Endodermal cell (in vitro differentiated cells): ENCODE measurements around the gene SPTB. TPM values are rescaled to one million over a fixed set of nuclear protein-coding genes. Genes with fewer than 3 reads are reported as not detected.

Experiments used
- DNase-seq: peaks from one replicate; pipeline ENCODE4 v3.0.0-alpha.2; 2017
- H3K27ac ChIP-seq: 2 replicates; pipeline ENCODE4 v1.5.1; 2013; ENCODE audit warnings: mild to moderate bottlenecking, low read depth, low read length, moderate library complexity
- H3K27me3 ChIP-seq: 2 replicates; pipeline ENCODE4 v1.6.1; 2013; ENCODE audit warnings: mild to moderate bottlenecking, low read length, moderate library complexity; ENCODE audit not compliant: insufficient read depth, control insufficient read depth, poor library complexity, severe bottlenecking
- H3K36me3 ChIP-seq: 2 replicates; pipeline ENCODE4 v1.7.0; 2013; ENCODE audit warnings: mild to moderate bottlenecking, low read length, moderate library complexity; ENCODE audit not compliant: control insufficient read depth, insufficient read depth
- H3K4me1 ChIP-seq: one replicate; pipeline ENCODE4 v1.7.0; 2013; ENCODE audit warnings: low read length; ENCODE audit not compliant: control insufficient read depth, insufficient read depth
- H3K4me3 ChIP-seq: 2 replicates; pipeline ENCODE4 v1.5.1; 2013; ENCODE audit warnings: mild to moderate bottlenecking, low read length, moderate library complexity
- H3K9ac ChIP-seq: 2 replicates; pipeline ENCODE4 v1.6.1; 2013; ENCODE audit warnings: mild to moderate bottlenecking, low read length, moderate library complexity; ENCODE audit not compliant: poor library complexity, severe bottlenecking; ENCODE audit errors: extremely low read depth
- H3K9me3 ChIP-seq: 2 replicates; pipeline ENCODE4 v1.6.1; 2013; ENCODE audit warnings: mild to moderate bottlenecking, low read length, moderate library complexity; ENCODE audit not compliant: control insufficient read depth
- H3K27ac Mint-ChIP-seq: 2 replicates; pipeline ENCODE4 v1.8.0; 2020; ENCODE audit warnings: mixed read lengths
- H3K27me3 Mint-ChIP-seq: 2 replicates; pipeline ENCODE4 v1.8.0; 2021; ENCODE audit warnings: mild to moderate bottlenecking, mixed read lengths; ENCODE audit not compliant: insufficient read depth
- H3K36me3 Mint-ChIP-seq: 2 replicates; pipeline ENCODE4 v1.8.0; 2020; ENCODE audit warnings: low read depth, mixed read lengths
- H3K4me1 Mint-ChIP-seq: 2 replicates; pipeline ENCODE4 v1.8.0; 2020; ENCODE audit warnings: mixed read lengths
- H3K4me3 Mint-ChIP-seq: 2 replicates; pipeline ENCODE4 v1.8.0; 2020; ENCODE audit warnings: mild to moderate bottlenecking, moderate library complexity, mixed read lengths
- H3K9me3 Mint-ChIP-seq: 2 replicates; pipeline ENCODE4 v1.8.0; 2020; ENCODE audit warnings: mild to moderate bottlenecking, mixed read lengths
- WGBS, 2 experiments: methylation state at CpG; one replicate each; pipeline versions ENCODE4 v1.1.5 to v1.1.7; 2013; ENCODE audit warnings: missing lambda C conversion rate in 2 of 2, mixed read lengths in 1 of 2; ENCODE audit not compliant: insufficient coverage in 1 of 2, insufficient read length in 1 of 2; 5-methylcytosine and 5-hydroxymethylcytosine counted together
- total RNA-seq, 2 donors: library from RNA; stranded (reverse); fragmentation: NEBNext Ultra II Directional in 1 of 2; extraction: Animal tissue kit (Norgen Biotek cat#: 25700) in 1 of 2; gene quantifications; 2 replicates in 1 of 2; 3 replicates in 1 of 2; pipeline ENCODE4 v1.2.1, GENCODE V29; 2021
- TF ChIP-seq, protein P1 (sequence below): fragments of 200-600 bp; sonication (generic); conservative IDR thresholded peaks from 2 replicates; pipeline ENCODE4 v1.5.0; 2021; ENCODE audit warnings: antibody characterized with exemption, mild to moderate bottlenecking

Gene SPTB
- total RNA-seq, 2 donors from 2014 or later = 0.77 to 1.4 TPM

DNA sequence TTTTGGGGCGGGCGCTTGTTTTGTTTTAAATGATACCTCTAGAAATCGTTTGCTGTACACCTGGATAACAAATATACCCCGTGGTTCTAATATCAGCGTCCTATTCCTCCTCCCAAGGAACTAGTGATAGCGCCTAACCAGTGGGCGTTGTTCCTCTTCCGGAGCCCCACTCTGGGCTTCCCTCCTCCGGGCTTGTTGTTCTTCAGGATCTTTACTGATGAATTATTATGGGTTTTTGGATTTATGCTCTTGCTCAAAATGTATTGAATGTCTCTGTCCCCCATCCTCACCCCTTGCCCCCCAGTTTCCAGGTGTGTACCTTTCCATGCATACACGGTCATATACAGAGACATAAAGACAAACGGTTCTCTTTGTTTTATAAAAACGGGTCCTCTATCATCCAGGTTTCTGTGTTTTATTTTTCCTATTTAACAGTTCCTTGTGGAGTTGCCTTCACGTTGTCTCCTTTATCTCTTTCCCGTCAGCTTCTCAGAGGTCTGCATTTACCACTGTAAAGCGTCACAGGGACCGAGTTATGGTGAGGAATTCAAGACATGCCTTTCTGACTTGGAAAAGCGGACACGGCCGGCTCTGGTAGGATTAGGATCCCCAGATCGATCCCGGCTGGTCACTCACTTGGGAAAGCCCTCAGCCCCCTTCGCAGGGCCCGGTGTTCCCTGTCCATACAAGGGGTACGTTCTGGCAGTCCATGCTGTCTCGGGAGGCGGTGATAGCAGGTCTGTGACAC lies 176.1 kb downstream of the SPTB start:
- H3K9me3 ChIP-seq = no peaks in the 10 kb centered on the region
- H3K36me3 ChIP-seq = no peaks in the 10 kb centered on the region
- DNase-seq = no peak
- peaks cover 15% of the 10 kb centered on the region for H3K27me3 ChIP-seq
- TF ChIP-seq, protein P1, sequence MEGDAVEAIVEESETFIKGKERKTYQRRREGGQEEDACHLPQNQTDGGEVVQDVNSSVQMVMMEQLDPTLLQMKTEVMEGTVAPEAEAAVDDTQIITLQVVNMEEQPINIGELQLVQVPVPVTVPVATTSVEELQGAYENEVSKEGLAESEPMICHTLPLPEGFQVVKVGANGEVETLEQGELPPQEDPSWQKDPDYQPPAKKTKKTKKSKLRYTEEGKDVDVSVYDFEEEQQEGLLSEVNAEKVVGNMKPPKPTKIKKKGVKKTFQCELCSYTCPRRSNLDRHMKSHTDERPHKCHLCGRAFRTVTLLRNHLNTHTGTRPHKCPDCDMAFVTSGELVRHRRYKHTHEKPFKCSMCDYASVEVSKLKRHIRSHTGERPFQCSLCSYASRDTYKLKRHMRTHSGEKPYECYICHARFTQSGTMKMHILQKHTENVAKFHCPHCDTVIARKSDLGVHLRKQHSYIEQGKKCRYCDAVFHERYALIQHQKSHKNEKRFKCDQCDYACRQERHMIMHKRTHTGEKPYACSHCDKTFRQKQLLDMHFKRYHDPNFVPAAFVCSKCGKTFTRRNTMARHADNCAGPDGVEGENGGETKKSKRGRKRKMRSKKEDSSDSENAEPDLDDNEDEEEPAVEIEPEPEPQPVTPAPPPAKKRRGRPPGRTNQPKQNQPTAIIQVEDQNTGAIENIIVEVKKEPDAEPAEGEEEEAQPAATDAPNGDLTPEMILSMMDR = no peak
- no peaks in the 10 kb centered on the region for H3K36me3 Mint-ChIP-seq
- H3K4me1 ChIP-seq = peaks cover 32% of the 10 kb centered on the region
- WGBS, 2 experiments = 0 to 1% methylated on average over 18 to 25 of the region's 26 CpGs
- H3K27ac Mint-ChIP-seq = peak overlapping the region; percentile 65
- H3K4me1 Mint-ChIP-seq = peaks cover 66% of the 10 kb centered on the region
- no peaks in the 10 kb centered on the region for H3K9me3 Mint-ChIP-seq
- H3K4me3 ChIP-seq = peak overlapping the region; percentile 89
- H3K9ac ChIP-seq = peak overlapping the region; percentile 57
- peak overlapping the region; percentile 70 for H3K4me3 Mint-ChIP-seq
- H3K27me3 Mint-ChIP-seq = peaks cover 30% of the 10 kb centered on the region
- H3K27ac ChIP-seq = no peak overlapping the region

DNA sequence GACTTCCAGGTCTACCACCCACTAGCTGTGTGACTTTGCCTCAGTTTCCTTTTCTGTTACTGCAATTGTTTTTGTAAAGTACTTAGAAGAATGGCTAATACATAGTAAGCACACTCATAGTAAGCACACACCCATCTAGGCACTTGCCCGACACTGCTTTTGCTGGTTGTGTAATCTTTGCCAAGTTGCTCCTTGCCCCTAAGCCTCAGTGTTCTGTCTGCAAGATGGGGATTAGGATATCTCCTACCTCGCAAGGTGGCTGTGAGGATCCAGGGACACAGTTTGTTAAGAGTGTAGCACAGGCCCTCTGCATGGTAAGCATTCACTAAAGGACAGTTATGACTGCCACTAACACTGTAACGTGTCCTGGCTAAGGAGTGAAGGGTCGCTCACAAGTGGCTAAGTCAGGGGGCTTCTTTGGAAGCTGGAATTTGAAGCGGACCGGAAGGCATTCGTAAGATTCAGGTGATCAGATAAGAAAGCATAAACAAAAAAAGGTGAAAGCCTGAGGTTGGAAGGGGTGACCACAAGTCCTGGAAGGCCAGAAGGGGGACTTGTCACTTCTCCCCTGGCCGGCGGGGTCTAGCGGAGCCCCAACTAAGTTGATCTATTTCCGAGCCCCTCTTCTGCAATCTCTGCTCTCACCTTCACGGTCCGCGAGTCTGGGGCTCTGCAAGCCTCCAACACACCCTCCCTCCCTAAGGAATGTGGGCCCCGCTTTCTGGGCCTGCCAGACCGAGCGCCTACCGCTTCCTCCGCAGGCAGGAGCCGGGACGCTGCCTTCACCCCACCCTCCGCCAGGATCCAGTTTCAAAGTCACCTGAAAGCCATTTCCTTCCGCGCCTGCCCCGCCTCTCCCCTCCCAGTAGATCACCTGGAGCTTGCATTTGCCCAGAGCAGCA lies 177.0 kb downstream of the SPTB start:
- peak overlapping the region; percentile 89 for H3K4me3 ChIP-seq
- 9 to 13% methylated on average over 14 to 25 of the region's 25 CpGs for WGBS, 2 experiments
- H3K9me3 ChIP-seq = no peaks in the 10 kb centered on the region
- H3K27me3 Mint-ChIP-seq = peaks cover 33% of the 10 kb centered on the region
- H3K27ac ChIP-seq = no peak overlapping the region
- TF ChIP-seq, protein P1 = no peak
- H3K36me3 Mint-ChIP-seq = no peaks in the 10 kb centered on the region
- peak overlapping the region; percentile 57 for H3K9ac ChIP-seq
- peaks cover 29% of the 10 kb centered on the region for H3K4me1 ChIP-seq
- H3K4me1 Mint-ChIP-seq = peaks cover 63% of the 10 kb centered on the region
- peak overlapping the region; percentile 65 for H3K27ac Mint-ChIP-seq
- no peaks in the 10 kb centered on the region for H3K36me3 ChIP-seq
- H3K4me3 Mint-ChIP-seq = peak overlapping the region; percentile 70
- peak; percentile 96 for DNase-seq
- H3K27me3 ChIP-seq = peaks cover 15% of the 10 kb centered on the region
- H3K9me3 Mint-ChIP-seq = no peaks in the 10 kb centered on the region

DNA sequence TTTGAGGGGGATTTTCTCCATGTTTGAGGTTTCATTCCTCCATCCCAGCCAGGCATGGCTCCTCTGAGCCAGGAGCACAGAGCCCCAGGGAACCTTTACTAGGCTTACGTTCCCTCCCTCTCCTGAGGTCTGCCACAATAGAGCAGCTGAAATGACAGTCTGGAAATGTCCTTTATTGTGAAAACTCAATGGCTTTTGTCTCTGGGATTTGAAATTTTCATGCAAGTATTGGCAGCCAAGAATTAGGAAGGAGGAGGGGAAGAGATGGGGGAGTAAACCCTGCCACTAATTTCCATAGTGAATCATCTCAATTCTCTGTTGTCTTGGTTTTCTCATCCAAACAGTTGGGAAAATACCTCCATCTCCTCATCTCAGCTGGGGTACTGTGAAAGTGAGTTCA lies 178.0 kb downstream of the SPTB start:
- H3K27ac Mint-ChIP-seq = no peak overlapping the region
- no peaks in the 10 kb centered on the region for H3K36me3 ChIP-seq
- H3K27me3 Mint-ChIP-seq = peaks cover 40% of the 10 kb centered on the region
- H3K9ac ChIP-seq = no peak overlapping the region
- peak; percentile 72 for DNase-seq
- peaks cover 15% of the 10 kb centered on the region for H3K27me3 ChIP-seq
- peaks cover 52% of the 10 kb centered on the region for H3K4me1 Mint-ChIP-seq
- WGBS, 2 experiments = 54% methylated on average over 1 of the region's 1 CpG; no CpG with 5 or more reads in 1 of the 2 experiments
- H3K27ac ChIP-seq = no peak overlapping the region
- H3K9me3 Mint-ChIP-seq = no peaks in the 10 kb centered on the region
- H3K4me1 ChIP-seq = peaks cover 25% of the 10 kb centered on the region
- H3K36me3 Mint-ChIP-seq = no peaks in the 10 kb centered on the region
- no peaks in the 10 kb centered on the region for H3K9me3 ChIP-seq
- no peak overlapping the region for H3K4me3 ChIP-seq
- TF ChIP-seq, protein P1 = no peak
- no peak overlapping the region for H3K4me3 Mint-ChIP-seq
